Osteocyte (in vitro differentiated cells): ENCODE measurements around the gene METAP1D. TPM values are rescaled to one million over a fixed set of nuclear protein-coding genes. Genes with fewer than 3 reads are reported as not detected.

Experiments used
- DNase-seq: peaks from one replicate; pipeline ENCODE4 v3.0.0; 2021; ENCODE audit warnings: mixed read lengths; ENCODE audit not compliant: unreplicated experiment; ENCODE audit errors: extremely low spot score
- H3K27ac Mint-ChIP-seq: one replicate; pipeline ENCODE4 v1.8.0; 2021; ENCODE audit warnings: mild to moderate bottlenecking, mixed read lengths; ENCODE audit not compliant: unreplicated experiment
- H3K27me3 Mint-ChIP-seq: one replicate; pipeline ENCODE4 v1.8.0; 2021; ENCODE audit warnings: mixed read lengths; ENCODE audit not compliant: unreplicated experiment
- H3K36me3 Mint-ChIP-seq: one replicate; pipeline ENCODE4 v1.8.0; 2021; ENCODE audit warnings: mixed read lengths; ENCODE audit not compliant: unreplicated experiment
- H3K4me1 Mint-ChIP-seq: one replicate; pipeline ENCODE4 v1.8.0; 2021; ENCODE audit warnings: mixed read lengths; ENCODE audit not compliant: unreplicated experiment
- H3K4me3 Mint-ChIP-seq: one replicate; pipeline ENCODE4 v1.8.0; 2021; ENCODE audit warnings: mild to moderate bottlenecking, moderate library complexity, mixed read lengths; ENCODE audit not compliant: unreplicated experiment
- H3K9me3 Mint-ChIP-seq: one replicate; pipeline ENCODE4 v1.8.0; 2021; ENCODE audit warnings: mixed read lengths; ENCODE audit not compliant: unreplicated experiment
- total RNA-seq: library from RNA; stranded (reverse); gene quantifications from 2 replicates; pipeline ENCODE4 v1.2.1, GENCODE V29; 2021
- TF ChIP-seq, protein P1 (sequence below): fragments of 200-600 bp; sonication (generic); IDR thresholded peaks from 2 replicates; pipeline ENCODE4 v1.5.0; 2021; ENCODE audit warnings: antibody characterized with exemption, mild to moderate bottlenecking, moderate library complexity

Gene METAP1D
- total RNA-seq, 1 donor from 2014 or later: 8.5 TPM

DNA sequence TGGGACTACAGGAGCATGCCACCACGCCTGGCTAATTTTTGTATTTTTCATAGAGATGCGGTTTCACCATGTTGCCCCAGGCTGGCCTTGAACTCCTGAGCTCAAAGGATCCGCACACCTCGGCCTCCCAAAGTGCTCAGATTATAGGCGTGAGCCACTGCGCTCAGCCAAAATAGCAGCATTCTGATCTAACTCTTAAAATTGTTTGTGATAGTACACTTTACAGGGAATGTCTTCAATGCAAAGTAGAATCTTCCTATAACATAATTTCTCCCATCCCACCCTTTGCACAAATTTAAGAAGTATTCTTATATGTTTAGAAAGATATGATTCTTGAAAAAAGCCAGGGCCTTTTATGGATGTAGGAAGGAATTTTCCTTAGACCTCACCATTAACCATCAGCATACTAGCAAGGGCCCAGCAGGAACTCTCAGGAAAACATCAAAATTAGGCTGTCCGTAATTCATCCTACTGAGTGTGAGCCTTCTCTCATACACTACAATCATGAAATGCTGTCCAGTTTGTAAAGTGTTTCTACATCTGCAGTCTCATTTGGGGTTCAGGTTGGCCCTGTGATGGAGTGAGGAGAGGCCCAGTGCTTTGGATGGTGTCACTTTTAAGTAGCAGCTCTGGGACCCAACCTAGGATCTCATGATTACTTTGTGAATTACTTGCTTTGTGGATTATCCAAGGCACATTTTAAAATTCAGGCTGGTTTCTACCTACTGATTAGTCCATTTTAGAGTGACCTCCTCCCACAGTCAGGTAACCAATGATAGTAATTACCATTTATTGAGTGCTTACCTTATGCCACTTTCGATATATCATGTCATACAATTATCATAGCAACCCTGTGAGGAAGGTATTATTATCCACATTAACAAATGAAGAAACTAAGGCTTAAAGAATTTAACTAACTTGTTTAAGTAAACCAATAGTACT, 48.1 kb downstream of the METAP1D start:
- Mint-ChIP-seq H3K4me1 (peaks cover 26% of the 10 kb centered on the region), H3K27ac (no peak overlapping the region), H3K4me3 (no peak overlapping the region), H3K9me3 (no peaks in the 10 kb centered on the region), H3K27me3 (no peaks in the 10 kb centered on the region), H3K36me3 (no peaks in the 10 kb centered on the region)
- DNase-seq: no peak
- TF ChIP-seq, protein P1, sequence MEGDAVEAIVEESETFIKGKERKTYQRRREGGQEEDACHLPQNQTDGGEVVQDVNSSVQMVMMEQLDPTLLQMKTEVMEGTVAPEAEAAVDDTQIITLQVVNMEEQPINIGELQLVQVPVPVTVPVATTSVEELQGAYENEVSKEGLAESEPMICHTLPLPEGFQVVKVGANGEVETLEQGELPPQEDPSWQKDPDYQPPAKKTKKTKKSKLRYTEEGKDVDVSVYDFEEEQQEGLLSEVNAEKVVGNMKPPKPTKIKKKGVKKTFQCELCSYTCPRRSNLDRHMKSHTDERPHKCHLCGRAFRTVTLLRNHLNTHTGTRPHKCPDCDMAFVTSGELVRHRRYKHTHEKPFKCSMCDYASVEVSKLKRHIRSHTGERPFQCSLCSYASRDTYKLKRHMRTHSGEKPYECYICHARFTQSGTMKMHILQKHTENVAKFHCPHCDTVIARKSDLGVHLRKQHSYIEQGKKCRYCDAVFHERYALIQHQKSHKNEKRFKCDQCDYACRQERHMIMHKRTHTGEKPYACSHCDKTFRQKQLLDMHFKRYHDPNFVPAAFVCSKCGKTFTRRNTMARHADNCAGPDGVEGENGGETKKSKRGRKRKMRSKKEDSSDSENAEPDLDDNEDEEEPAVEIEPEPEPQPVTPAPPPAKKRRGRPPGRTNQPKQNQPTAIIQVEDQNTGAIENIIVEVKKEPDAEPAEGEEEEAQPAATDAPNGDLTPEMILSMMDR: no peak

DNA sequence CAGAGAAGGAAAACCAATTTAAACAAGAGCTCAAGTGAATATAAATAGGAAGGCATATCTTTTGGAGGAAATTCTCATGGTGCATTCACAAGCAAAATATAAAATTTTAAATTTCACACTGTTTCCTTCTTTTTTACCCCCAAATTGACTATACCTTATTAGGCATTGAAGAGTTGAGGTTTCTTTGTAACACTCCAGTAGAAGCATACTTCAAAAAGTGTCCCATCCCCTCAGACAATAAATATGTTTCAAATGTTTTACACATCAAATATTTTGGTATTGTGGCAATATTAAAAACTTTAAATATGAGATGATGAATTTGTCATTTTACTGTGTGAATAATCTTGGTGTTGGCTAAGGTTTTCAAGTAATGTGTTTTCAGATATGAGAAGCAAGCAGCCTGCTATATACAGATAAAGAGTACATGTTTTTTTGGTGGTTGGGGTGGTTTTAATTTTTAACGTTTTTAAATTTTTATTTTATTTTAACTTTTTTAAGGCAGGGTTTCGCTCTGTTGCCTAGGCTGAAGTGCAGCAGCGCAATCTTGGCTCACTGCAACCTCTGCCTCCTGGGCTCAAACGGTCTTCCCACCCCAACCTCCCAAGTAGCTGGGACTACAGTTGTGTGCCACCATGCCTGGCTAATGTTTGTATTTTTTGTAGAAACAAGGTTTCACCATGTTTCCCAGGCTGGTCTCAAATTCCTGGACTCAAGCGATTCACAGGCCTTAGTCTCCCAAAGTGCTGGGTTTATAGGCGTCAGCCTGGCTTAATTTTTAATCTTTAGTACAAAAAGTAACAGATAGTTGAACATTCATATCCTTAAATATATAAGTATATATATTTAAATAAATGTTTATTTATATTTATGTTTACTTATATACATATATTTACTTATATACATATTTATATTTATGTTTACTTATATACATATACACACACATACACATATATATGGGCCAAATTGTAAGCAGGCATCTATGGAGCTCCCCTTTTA, 49.1 kb downstream of the METAP1D start:
- Mint-ChIP-seq H3K36me3 (no peaks in the 10 kb centered on the region), H3K4me3 (no peak overlapping the region), H3K27me3 (no peaks in the 10 kb centered on the region), H3K9me3 (no peaks in the 10 kb centered on the region), H3K27ac (no peak overlapping the region), H3K4me1 (peaks cover 34% of the 10 kb centered on the region)
- DNase-seq: no peak
- TF ChIP-seq, protein P1: no peak

DNA sequence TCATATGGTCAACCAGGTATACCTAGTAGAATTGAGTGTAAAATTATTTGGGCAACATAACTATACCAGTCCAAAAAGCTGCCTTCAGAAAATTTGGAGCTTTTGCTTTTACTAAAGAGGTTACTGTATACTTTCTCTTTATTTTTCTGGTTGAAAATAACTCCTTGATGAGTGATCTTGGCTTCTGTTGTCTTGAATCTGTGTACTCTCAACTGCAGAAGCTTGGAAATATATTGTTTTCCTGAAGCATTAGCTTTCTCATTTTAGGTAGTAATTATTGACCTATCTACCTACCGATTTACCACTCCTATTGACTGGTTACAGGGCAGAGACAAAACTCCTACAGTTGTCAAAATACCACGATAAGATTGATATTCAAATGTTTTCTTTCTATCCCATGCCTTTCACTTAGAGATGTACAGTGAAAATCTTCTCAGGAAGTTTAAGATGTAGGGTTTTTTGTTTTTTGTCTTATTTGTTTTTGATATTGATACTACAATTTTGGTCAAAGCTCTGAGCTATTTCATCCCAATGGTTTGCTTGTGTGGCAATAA, 49.9 kb downstream of the METAP1D start:
- Mint-ChIP-seq H3K27ac (no peak overlapping the region), H3K27me3 (no peaks in the 10 kb centered on the region), H3K36me3 (no peaks in the 10 kb centered on the region), H3K4me3 (no peak overlapping the region), H3K4me1 (peaks cover 35% of the 10 kb centered on the region), H3K9me3 (no peaks in the 10 kb centered on the region)
- TF ChIP-seq, protein P1: no peak
- no peak for DNase-seq

DNA sequence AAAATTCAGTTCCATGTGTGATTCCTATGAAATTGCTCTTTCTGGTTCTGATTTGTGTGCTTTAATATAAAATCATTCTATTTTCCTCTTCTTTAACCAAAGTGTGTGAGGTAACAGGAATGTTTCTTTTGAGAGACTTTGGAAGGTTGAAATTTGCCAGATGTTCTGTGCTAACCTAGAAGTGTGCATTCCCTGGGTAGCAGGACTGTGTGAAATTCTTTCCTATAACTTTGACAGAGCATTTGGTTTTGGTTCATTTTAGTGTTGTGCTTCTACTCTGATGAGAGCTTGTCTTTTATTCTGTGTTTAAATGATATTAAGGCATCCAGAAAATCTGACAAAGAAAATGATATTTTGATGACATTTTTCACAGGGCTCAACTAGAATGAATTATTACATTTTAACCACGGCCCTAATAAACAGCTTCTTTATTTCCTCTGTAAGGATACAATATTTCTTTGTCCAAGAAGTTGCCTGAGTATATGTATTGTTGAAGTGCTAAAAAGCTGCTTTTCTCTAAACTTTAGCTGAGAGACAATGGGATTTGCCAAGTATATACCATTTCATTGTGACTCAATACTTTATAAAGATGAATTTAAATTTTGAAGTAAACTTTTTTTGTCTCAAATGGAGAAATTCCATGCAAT, 50.8 kb downstream of the METAP1D start:
- no peaks in the 10 kb centered on the region for H3K36me3 Mint-ChIP-seq
- TF ChIP-seq, protein P1: no peak
- no peak overlapping the region for H3K27ac Mint-ChIP-seq
- DNase-seq: no peak
- no peaks in the 10 kb centered on the region for H3K27me3 Mint-ChIP-seq
- H3K4me3 Mint-ChIP-seq: no peak overlapping the region
- peaks cover 35% of the 10 kb centered on the region for H3K4me1 Mint-ChIP-seq
- H3K9me3 Mint-ChIP-seq: no peaks in the 10 kb centered on the region
